HG03039 (cell line): ENCODE results near the gene CAMTA1.
"Not testable (repeated sequence)": the region's sequence is repeated elsewhere in the genome, so short reads cannot be mapped to it uniquely, and the experiment has no call there.

Experiments used
- ATAC-seq: cut with Tn5 transposase; IDR thresholded peaks from one replicate; pipeline ENCODE4 v1.9.1; 2021; ENCODE audit warnings: mild to moderate bottlenecking, moderate library complexity; ENCODE audit not compliant: unreplicated experiment

CAMTA1 gene

DNA sequence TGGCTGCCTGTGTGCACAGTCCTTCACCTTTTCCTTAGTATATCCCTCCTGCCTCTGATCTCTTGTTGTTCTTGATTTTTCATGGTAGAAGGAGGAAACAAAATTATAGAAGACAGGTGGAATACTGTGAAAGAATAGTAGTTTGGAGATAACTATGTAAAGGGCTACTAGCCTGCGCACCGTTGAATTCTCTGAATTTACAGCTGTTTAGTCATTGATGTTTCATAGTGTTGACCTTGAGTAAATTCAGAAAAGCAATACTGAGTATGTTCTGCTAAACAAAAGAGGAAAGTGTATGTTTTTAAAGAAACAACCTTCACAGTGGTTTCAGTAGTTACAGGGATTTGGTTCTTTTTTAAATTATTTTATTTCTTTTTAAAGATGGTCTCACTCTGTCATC is 18.1 kb downstream of the CAMTA1 start:
- no peak for ATAC-seq

DNA sequence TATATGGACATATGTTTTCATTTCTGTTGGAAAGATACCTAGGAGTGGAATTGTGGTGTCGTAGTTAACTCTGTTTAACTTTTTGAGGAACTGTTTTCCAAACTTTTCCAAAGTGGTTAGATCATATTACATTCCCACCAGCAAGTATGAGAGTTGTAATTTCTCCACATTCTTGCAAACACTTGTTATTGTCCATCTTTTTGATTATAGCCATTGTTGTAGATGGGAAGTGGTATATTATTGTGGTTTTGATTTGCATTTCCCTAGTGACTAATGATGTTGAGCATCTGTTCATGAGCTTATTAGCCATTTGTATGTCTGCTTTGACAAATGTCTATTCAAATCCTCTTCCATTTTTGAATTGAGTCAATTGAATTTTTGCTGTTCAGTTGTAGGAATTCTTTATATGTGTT is 19.8 kb downstream of the CAMTA1 start:
- ATAC-seq, result no peak

DNA sequence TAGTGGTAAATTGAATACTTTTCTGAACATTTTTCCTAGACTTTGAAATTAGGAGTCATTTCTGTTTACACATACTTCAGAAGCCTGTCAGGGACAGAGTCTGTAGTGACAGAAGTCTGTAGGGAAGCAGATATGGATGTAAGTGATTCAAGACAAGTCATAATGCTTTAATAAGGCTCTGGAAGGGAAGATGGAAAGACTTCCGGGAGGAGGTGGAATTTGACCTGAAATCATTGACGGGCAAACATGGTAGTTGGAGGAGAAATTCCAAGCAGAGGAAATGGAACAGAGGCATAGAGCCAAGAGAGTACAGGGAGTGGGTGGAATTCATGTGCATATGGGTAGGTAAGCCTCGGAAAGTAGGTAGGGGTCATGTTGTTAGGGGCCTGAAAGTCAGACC is 22.5 kb downstream of the CAMTA1 start:
- no peak for ATAC-seq

DNA sequence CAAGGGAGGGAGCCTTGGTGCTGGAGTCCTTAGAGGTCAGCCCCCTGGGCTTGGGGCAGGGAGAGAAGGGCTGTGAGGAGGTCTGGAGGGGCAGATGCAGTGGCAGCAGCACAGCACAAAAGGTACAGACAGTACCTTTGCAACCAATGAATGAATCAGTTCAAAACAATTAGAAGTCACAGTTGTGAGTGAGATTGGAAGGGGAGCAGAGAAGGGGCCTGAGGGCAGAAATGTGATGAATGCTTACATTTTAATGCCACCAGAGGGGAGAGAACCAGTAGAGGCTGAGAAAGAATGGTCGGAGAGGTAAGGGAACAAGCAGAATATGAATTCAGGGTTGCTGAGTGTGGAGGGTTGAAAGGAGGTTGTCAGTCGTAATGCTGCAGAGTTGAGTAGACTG is 24.2 kb downstream of the CAMTA1 start:
- no peak for ATAC-seq

DNA sequence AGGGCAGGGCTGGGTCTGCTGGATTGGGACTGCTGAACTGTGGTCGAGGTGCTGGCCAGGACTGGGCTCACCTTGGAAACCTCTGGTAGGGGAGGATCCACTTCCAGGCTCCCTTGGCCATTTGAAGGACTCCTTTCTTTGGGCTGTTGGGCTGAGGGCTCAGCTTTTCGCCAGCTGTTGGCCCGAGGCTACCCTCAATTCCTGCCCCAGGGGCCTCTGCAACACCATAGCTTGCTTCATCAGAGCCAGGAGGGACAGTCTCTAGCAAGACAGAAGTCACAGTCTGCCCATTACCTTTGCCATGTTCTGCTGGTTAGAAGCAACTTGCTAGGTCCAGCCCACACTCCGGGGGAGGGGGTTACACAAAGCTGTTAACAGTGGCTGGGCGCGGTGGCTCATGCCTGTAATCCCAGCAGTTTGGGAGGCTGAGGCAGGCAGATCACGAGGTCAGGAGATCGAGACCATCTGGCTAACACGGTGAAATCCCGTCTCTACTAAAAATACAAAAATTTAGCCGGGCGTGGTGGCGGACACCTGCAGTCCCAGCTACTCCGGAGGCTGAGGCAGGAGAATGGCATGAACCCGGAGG is 25.0 kb downstream of the CAMTA1 start:
- ATAC-seq, result not testable (repeated sequence)

DNA sequence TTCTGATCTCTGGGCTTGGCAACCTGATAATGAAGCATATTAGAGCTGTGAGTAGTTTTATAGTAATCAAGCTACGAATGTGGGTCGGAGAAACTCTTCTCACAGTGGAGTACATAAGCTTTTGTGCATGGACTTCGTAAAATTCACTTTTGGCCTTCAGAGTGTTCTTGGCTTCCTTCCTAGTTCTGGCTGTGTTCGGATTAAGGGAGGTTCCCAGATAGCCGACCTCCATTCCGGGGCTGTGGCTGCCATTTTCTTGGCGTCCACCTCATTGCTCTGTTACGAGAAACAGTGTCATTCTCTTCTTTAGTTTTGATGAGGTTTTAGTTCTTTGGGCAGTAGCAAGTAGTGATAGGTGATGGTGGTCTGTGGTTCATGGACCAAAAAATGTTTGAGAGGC is 26.3 kb downstream of the CAMTA1 start:
- ATAC-seq, result no peak

DNA sequence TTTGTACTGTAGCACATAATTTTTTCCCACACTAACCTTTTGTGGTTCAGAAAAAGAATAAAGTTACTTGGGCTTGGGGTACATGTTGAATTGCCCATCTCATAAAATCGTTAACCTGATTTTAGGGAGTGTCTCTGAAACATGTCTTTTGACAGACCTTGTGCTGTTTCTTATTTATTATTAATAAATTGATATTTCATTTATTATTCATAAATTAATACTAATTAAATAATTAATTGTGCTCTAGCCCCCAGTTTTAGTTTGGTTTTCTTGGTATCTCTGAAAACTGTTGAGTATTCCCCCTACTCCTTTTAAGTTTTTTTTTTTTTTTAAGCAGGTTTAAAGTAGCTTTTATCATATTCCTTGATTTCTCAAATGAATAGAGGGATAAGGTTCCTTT is 27.9 kb downstream of the CAMTA1 start:
- ATAC-seq, result no peak

DNA sequence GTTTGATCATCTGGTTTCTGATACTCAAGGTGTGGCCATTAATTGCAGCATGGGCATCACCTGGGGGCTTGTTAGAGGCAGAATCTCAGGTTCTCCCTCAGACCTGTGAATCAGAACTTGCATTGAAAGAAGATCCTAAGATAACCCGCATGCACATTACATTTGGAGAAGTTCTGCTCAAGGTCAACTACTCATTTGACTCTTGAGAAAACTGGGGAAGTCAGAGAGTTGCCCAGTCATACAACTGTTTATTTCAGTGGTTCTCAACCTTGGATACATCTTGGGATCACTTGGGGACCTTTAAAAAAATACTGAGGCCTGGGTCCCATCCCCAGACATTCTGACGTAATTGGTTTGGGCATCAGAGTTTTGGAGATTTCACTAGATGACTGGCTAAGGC is 30.5 kb downstream of the CAMTA1 start:
- ATAC-seq, result no peak

DNA sequence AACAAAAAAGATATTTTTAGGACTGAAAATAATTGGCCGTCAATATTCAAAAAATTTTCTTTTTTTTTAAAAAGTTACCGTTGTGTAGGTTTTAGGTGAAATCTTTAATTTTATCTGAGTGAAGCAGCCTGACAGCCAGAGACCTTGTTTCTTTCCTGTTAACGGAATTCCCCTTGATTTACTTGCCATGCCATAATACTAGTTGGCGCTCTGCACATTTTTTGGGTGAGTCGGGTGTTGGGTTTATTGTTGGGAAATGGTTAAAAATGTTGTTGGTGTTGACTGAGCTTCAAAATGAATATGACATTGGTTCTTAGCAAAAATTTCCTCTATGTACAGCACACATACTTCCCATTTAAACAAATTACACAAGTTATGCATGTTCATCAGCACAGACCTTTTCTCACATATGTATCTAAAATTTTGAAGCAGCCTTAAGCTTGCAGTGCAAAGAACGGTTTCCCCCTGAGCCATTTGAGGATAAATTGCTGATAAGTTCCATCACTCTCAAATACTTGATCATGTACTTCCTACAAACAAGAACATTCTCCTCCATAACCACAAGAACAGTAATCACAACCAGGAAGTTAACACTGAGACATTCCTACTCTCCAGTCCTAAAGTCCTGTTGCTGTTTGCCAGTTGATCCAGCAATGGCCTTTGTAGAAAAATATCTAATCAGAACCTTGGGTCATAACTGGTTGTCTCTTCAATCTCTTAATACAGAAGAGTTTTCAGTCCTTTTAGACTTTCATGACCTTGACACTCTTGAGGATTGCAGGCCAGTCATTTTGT is 34.2 kb downstream of the CAMTA1 start:
- no peak for ATAC-seq

DNA sequence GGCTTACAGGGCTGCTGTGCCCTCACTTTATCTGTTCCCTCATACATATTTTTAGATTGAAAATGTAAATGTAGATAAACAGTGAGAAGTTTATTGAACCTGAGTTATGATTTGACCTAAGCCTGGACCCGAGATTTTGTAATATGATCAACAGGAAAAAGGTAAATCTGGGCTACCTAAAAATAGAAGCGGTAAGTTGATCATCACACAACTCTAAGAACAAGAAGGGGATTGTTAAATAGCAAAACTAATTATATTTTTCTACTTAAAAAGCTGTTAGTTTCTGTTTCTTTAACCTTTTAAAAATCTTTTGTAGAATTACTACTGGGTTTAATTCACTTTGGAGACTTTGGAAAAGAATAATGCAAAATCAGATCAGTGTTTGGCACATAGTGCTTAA is 35.6 kb downstream of the CAMTA1 start:
- ATAC-seq, result no peak

DNA sequence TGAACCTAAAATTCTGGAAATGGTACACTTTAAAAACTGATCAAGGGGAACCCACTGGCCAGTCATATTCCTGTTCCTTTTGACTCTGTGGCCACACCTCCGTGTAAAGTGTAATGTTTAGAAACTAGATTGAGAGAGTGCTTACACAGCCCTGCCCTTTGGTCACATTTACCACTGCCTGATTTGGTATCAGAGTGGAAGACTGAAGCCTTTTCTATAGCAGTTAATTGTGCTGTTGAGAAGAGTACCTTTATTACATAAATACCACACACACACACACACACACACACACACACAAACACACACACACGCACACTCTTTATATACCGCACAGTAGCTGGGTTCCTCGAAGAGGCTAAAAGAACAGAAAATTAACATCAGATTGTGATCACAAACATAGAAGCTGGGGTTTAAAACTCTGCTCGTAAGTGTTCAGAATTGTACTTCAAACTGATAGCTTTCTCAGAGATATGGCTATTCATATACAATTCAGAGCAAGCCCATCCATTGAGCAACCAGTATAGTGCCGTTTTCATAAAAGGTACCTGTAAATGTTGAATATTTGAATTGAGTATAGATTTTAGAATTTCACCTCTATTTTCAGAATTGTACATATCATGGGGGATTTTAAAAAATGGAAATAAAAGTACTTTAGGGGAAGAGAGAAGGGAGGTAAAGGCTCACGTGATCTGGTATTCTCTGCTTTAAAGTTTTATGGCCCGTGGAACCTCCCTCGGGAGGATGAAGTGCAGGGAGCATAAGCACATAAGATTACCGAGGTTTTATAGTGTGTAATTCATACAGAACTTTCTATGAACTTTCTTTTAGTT is 37.5 kb downstream of the CAMTA1 start:
- ATAC-seq, result no peak

DNA sequence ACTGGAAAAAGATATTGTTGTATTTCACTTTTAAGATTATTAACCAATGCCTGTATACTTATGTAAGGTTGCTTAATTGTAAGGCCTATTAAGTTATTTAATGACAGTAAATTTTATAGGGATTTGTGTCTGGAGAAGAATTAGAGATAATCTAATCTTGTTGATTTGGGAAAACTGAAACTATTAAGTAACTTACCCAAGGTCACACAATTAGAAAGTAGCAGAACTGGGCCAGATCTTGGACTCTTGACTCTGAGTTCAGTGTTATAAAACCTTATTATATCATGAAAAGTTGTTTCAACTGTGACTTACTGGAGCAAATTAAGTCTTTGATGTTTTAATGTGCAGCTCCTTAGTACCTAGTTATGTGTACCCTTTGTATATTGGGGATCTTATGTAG is 38.5 kb downstream of the CAMTA1 start:
- ATAC-seq, result no peak

DNA sequence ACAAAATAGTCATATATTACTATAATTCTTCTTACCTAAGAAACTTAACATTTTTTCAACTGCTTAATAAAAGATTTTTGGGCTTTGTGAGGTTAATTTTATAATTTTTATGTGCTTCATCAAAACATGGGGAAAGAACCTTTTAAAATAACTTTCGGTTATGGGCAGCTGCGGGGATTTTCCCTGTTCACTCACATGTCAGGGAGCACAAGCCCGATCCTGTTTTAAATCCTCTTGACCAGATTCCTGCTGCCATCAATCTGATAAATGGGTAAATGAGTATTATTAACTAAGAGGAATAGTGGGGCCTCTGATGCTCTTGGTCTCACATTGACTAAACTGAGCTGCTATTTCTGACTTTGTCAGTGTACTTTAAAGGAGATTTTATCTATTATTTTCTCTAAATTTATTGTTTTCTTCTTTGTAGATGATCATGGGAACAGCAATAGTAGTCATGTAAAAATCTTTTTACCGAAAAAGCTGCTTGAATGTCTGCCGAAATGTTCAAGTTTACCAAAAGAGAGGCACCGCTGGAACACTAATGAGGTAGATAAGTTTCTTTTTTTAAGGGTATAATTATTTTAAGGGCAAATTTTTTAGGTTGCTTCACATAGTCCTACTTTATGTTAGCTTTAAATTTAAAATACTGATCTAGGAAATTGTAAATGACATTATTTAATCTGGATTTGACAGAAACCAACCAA is 39.6 kb downstream of the CAMTA1 start:
- ATAC-seq, result no peak

DNA sequence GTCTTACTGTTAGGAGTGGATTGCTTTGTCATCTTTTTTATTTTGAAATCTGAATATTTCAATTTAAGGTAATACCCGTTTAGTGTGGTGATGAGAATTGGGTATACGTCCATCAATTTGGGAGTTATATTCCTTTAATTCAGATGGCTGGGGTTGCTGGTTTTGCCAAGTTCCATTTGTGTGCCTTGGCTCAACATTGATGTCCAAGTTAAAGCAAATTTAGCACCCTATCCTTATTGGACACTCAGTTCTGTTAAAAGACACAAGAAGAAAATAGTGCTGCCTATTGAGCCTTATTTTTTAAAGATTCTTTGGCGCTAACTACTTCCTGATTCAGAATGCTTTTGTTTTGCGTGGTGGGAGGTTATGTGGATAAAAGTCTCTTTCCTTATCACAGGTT is 40.6 kb downstream of the CAMTA1 start:
- ATAC-seq, result no peak

DNA sequence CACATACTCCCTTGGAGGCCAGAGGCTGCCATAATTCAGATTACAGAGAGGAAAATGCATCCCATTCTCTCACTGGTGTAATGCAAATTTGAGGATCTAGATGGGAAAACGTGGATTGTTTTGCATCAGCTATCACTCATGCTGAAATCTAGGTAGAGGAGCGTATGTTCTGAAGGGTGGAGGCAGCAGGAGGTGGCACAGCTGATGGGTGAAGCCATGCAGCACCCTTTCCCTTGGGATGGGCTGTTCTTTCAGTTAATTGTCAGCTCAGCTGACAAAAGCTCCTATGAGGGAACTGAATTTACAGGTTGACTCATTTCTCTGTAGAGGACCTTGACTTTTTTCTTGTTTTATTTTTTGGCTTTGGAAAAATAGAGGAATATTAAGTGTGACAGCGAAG is 41.8 kb downstream of the CAMTA1 start:
- ATAC-seq, result no peak

DNA sequence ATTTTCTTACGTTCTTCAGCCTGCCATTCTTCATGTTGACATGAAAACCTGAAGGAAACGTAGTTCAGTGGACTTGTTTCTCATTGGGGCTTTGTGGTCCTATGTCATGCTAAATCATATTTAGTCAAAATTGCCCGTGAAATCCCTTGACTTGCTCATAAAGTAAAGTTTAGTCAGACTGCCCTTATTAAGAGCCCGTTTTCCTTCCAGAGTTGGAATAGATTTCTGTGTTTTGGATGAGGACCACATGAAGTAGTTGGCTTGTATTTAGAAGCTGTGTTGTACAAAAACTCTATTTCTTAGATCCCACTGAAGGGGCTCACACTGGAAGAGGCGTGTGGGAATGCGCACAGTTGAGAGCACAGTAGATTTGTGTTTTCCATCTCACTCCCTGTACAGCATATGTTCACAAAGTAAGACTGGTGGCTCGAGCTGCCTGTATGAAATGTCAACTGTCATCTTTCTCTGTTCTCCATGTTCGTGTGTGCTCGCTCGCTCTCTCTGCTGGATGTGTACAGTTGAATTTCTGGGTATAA is 42.4 kb downstream of the CAMTA1 start:
- no peak for ATAC-seq

DNA sequence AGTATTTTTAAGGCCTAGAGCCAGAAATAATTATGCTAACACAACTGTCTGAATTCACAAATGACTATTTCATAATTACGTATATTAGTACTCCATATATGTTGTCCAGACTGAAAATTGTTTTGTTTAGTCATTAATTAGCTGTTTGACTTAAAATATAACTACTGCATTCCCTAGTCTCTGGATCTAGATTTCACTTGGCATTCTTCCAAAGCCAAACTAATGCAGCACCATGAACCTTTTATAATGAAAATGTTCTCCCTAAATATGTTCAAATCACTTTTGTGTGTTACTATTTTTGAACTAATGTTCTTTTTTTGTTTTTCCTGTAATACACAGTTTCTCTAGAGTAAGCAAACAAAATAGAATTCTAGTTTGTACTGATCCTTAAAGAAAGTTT is 46.1 kb downstream of the CAMTA1 start:
- no peak for ATAC-seq

DNA sequence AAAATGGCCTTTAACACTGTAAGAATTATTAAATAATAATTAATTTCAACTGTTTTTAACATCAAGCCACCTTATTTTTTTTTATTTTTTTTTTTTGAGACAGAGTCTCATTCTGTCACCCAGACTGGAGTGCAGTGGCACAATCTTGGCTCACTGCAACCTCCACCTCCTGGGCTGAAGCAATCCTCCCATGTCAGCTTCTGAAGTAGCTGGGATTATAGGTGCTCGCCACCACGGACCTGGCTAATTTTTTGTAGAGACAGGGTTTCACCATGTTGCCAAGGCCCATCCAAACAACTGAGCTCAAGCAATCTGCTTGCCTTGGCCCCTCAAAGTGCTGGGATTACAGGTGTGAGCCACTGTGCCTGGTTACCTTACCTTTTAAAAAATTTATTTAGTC is 46.8 kb downstream of the CAMTA1 start:
- not testable (repeated sequence) for ATAC-seq

DNA sequence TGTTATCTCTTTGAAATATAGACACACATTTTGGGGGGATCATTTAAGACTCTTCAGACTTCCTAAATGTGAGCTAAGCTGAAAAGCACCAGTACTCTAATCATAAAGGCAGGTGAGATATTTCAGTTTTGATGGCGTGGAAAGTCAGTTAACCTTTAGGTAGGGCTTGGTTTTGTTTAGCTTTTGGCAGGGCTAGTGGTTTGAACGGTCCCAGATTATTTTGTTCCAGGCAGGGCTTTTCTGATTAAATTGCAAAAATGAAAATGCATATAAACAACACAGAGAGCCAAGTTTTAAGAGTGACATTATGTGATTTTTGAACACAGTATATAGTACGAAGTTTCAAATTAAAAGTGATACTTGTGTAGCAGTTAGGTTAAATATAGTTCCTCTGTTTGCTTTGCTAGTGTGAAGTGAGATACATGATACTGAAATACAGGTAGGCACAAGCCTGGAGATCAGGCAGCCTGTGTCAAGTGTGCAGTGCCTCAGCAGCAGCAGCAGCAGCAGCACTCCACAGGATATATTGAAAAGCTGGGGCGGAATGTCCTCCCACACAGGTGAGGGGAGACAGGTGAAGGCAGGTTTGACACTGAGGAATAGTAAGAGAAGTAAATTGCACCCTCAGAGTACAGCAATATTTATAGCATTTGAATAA is 47.4 kb downstream of the CAMTA1 start:
- no peak for ATAC-seq

DNA sequence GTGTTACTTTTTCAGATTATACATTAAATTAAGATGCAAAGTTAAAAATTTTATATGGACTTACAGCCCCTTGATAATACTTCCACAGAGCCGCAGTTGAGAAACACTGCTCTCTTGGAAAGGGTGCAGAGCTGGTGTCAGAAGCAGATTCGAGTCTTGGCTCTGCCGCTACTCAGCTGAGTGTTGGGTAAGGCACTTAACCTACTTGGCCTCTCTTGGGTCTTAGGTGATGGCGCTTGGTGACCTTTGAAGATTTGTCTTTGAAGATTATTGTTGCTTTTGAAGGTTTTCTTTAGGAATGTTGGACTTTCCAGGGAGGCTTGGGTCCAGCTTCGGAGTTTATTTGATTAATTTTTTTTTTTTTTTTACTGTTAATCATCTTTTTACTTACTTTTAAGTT is 48.5 kb downstream of the CAMTA1 start:
- ATAC-seq, result no peak

DNA sequence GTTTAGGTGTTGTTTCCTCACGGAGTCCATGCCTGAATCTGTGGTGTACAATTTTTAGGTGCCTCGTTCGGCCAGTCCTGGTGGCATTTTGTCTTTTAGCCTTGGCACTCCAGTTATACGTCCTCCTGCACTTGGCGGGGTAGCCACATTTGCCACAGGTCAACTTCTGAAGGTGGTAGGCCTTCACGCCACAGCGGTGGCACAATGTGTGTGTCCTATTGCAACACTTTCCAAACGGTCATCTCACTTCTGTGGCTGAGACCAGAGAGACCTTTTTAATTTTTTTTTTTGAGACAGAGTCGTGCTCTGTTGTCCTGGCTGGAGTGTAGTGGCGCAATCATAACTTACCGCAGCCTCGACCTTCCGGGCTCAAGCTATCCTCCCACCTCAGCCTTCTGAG is 49.1 kb downstream of the CAMTA1 start:
- ATAC-seq, result no peak
